AG04449 (cell line): ENCODE results near the gene ERG.

Experiments used
- CTCF ChIA-PET: fragments of 350-600 bp; formaldehyde crosslinking; extraction: SDS; loops from one replicate; lab custom pipeline; 2021; ENCODE audit warnings: antibody characterized with exemption; lab: Yijun Ruan, JAX
- POLR2A ChIA-PET: fragments of 400-600, 350-600 bp; formaldehyde crosslinking; extraction: SDS; loops from one replicate; lab custom pipeline; 2020; ENCODE audit warnings: antibody characterized with exemption, inconsistent platforms; lab: Yijun Ruan, JAX
- DNase-seq: peaks from one replicate; pipeline ENCODE4 v3.0.0-alpha.2; 2010; ENCODE audit warnings: low read depth, low spot score
- H3K4me3 ChIP-seq: 2 replicates; pipeline ENCODE4 v1.5.1; 2011; ENCODE audit warnings: low read depth, mild to moderate bottlenecking, control low read depth, low read length
- TF ChIP-seq, protein P1 (sequence below): IDR thresholded peaks from one replicate; pipeline ENCODE4 v1.5.1; 2011; ENCODE audit warnings: mild to moderate bottlenecking, moderate library complexity, low read length, control low read depth, inconsistent platforms; ENCODE audit not compliant: insufficient read depth; ENCODE audit errors: missing control alignments

The ERG gene

DNA sequence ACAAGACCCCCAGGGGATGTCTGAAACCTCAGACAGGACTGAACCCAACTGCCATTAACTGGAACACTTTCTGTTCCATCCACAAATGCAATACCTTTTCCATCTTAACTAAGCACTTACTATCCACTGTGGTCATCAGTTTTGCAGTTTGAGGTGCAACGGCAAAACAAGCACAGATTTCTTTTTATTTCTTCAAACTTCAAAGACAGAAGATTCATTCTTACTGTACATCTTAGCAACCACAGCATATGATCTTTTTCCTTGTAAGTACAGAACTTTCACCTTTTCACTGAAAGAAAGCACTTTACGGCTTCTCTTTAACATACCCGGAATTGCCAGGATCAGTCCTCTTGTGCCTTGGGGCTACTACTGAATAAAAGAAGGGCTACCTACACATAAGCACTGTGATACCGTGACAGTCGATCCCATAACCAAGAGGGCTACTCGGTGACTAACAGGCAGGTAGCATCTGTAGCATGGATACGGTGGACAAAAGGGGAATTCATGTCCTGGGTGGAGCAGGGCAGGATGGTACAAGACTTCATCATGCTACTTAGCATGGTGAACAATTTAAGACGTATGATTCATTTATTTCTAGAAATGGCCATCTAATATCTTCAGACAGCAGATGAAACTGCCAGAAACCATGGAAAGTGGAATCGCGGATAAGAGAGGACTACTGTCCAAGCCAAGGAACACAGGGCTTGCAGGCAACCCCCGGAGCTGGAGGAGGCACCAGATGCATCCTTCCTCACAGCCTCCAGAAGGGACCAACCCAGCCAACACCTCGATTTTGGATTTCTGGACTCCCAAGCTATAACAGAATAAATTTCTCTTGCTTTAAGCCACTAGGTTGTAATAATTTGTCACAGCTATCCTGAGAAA is 18.4 kb downstream of the ERG start:
- TF ChIP-seq, protein P1, sequence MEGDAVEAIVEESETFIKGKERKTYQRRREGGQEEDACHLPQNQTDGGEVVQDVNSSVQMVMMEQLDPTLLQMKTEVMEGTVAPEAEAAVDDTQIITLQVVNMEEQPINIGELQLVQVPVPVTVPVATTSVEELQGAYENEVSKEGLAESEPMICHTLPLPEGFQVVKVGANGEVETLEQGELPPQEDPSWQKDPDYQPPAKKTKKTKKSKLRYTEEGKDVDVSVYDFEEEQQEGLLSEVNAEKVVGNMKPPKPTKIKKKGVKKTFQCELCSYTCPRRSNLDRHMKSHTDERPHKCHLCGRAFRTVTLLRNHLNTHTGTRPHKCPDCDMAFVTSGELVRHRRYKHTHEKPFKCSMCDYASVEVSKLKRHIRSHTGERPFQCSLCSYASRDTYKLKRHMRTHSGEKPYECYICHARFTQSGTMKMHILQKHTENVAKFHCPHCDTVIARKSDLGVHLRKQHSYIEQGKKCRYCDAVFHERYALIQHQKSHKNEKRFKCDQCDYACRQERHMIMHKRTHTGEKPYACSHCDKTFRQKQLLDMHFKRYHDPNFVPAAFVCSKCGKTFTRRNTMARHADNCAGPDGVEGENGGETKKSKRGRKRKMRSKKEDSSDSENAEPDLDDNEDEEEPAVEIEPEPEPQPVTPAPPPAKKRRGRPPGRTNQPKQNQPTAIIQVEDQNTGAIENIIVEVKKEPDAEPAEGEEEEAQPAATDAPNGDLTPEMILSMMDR = no peak
- H3K4me3 ChIP-seq = no peak overlapping the region
- CTCF ChIA-PET = no interaction called here
- DNase-seq = no peak
- POLR2A ChIA-PET = no interaction called here

DNA sequence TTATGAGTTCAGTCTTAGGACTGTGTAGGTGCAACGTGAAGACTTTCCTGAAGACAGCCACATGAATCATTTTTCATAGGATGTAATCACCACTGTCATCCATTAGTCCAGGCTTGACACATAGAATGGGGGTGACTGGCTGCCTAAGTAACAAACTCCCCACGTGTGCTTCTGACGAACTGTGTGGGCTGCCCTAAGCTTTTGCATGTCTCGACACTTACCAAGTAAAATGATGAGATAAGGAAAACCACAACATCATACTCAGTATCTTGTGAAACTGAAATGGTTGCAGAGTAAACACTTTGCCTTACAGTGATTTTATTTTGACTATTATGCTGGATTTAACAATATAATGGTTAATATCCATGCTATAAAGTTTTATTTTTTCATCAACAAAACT is 19.5 kb downstream of the ERG start:
- no peak for DNase-seq
- ChIA-PET POLR2A (interaction anchor here (0.6 kb wide), 1 partner anchor 173 kb away, joined by 4 read pairs; no protein-coding TSS in a partner anchor), CTCF (no interaction called here)
- TF ChIP-seq, protein P1 = no peak
- no peak overlapping the region for H3K4me3 ChIP-seq

DNA sequence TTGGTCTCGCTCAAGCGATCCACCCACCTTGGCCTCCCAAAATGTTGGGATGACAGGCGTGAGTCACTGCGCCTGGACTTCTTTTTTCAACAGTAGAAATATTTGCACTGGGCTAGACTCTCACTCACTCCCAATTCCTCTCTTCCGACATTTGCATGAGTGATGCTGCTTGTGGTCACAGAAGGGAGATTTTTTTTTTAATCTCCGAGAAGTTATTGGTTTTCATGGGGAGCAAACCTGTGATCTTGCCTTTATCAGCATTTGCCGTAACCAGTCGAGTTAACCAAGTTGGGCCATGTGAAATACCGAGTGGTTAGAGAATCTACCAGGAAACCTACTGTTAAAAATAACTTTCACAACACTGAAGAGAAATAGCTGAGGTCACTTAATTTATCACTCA is 21.1 kb downstream of the ERG start:
- CTCF ChIA-PET = no interaction called here
- no peak overlapping the region for H3K4me3 ChIP-seq
- no peak for DNase-seq
- POLR2A ChIA-PET = no interaction called here
- TF ChIP-seq, protein P1 = no peak

DNA sequence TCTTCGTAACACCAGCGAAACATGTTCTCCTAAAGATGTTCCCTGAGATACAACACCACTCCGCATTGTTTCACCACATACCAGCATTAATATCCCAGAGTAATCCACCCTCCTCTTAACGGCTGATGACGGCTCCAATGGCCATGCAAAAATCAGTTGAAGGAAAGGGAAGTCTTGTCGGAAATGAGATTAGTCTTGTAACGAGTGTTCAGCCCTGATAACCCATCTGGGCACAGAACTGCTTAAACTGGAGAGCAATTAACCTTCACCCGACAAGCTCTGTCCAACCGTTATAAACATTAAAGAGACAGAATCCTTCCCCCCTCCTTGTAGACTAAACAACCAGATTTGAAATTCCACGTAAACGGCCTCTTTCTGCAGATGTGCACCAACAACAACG is 21.9 kb downstream of the ERG start:
- CTCF ChIA-PET = interaction anchor here (0.6 to 1.3 kb wide), 2 partner anchors 17 to 292 kb away, joined by 3 read pairs; no protein-coding TSS in a partner anchor
- TF ChIP-seq, protein P1 = no peak

DNA sequence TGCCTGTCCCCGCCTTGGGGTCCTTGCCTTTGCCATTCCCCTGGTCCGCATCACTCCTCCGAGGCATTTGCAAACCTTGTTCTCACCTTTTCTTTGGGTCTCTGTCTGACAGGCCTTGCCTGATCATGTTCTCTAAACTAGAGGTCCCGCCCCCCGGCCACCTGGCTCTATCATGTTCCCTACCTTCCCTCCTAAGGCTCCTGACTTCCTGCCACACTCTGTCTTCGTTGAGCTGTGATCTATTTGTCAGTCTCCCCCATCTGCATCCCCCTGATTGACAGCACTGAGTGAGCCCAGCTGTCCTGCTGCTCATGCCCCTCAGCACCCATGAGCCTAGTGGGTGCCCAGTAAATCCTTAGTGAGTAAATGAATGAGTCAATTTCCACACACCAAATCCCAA is 22.8 kb downstream of the ERG start:
- ChIA-PET POLR2A (no interaction called here), CTCF (interaction anchor here (0.6 to 1.3 kb wide), 2 partner anchors 16 to 293 kb away, joined by 3 read pairs; no protein-coding TSS in a partner anchor)
- no peak for DNase-seq
- TF ChIP-seq, protein P1 = no peak
- no peak overlapping the region for H3K4me3 ChIP-seq

More for the DNA sequence above, 21.9 kb downstream of the ERG start:
- DNase-seq = no peak
- no peak overlapping the region for H3K4me3 ChIP-seq
- POLR2A ChIA-PET = no interaction called here

DNA sequence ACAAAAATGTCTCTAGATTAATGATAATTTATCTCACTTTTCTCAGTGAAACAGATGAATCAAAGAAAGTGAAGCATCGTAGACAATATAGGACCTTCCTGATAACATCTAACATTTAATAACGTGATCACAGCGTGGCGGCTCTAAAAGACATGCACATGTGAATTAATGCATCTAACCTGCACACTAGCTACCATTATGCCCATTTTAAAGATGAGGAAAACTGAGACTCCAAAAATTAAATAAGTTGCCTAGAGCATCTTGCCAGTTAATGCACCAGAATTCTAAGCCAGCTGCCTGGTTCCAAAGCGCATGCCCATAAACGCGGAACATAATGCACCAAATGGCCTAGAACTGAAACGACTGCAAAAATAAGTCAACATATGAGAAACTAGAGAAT is 23.5 kb downstream of the ERG start:
- H3K4me3 ChIP-seq = no peak overlapping the region
- TF ChIP-seq, protein P1 = no peak
- DNase-seq = no peak
- POLR2A ChIA-PET = no interaction called here
- CTCF ChIA-PET = no interaction called here
